GM19438 (cell line): ENCODE results near the gene SPTB.

Source experiments
- ATAC-seq: cut with Tn5 transposase; IDR thresholded peaks from one replicate; pipeline ENCODE4 v1.9.1; 2021; ENCODE audit warnings: low read depth; ENCODE audit not compliant: unreplicated experiment

Gene SPTB

GRCh38 chr14:64733899-64734298 lies 145.8 kb downstream of the SPTB start:
- ATAC-seq = no peak

DNA sequence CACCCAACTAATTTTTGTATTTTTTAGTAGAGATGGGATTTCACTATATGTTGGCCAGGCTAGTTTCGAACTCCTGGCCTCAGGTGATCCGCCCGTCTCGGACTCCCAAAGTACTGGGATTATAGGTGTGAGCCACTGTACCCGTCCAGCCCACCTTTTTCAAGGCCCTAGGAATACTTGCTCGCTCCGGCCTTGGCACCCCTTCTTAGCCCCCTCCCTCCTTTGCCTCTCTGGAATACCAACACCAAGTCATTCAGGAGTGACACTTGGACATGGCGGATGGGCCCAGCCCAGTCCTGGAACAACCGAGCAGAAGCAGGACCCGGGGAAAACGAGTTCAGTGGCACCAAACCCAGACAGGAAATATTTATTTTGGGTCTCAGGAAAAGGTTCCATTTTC lies 146.4 kb downstream of the SPTB start:
- no peak for ATAC-seq

- no peak for ATAC-seq
These were observed 147.1 kb downstream of the SPTB start for GRCh38 chr14:64732536-64733120.

DNA sequence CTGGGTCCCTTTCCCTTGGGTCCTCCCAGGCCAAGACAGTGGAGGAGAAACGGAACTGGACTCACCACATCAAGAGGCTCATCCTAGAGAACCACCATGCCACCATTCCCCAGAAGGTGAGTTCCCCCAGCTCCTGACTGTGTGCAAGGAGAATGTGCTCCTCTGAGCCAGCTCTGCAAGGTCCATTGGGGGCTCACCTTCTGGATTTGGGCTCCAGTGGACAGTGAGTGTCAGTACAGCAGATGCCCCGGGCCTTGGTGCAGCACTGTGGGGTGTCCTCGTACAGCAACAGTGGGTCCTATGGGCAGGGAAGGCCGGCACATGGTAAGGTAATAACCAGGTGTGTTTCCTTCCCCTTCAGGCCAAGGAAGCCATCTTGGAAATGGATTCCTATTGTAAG lies 147.6 kb downstream of the SPTB start:
- no peak for ATAC-seq

DNA sequence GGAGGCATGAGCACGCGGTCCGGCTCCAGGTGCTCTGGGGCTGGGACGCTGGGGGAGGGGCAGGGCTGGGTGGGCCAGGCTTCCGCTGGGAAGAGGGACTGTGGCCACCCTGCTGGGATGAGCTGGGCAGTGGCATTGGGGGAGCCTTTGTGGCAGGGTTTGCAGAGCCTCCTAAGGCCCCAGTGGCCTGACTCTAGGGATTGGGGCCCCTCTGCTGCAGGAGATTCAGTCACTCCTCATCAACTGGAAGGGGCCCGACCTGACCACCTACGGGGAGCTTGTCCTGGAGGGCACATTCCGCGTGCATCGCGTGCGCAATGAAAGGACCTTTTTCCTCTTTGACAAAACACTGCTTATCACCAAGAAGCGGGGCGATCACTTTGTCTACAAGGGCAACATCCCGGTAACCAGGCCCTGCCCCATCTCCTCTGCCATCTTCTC lies 148.5 kb downstream of the SPTB start:
- ATAC-seq = no peak

DNA sequence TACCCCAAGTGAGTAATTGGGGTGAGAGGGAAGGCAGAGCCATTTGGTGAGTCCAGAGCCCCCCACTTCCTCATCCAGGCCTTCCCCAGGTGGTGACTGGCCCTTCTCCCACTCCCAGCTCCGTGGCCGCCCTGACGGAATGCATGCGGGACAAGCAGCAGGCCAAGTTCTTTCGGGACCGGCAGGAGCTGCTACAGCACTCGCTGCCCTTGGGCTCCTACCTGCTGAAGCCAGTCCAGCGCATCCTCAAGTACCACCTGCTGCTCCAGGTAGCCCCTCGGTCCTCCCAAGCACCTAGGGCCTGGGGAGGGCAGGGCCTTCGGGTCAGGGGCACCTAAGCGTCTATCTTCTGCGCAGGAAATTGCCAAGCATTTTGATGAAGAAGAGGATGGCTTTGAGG lies 149.0 kb downstream of the SPTB start:
- ATAC-seq = no peak

GRCh38 chr14:64730061-64730440 lies 149.7 kb downstream of the SPTB start:
- no peak for ATAC-seq

DNA sequence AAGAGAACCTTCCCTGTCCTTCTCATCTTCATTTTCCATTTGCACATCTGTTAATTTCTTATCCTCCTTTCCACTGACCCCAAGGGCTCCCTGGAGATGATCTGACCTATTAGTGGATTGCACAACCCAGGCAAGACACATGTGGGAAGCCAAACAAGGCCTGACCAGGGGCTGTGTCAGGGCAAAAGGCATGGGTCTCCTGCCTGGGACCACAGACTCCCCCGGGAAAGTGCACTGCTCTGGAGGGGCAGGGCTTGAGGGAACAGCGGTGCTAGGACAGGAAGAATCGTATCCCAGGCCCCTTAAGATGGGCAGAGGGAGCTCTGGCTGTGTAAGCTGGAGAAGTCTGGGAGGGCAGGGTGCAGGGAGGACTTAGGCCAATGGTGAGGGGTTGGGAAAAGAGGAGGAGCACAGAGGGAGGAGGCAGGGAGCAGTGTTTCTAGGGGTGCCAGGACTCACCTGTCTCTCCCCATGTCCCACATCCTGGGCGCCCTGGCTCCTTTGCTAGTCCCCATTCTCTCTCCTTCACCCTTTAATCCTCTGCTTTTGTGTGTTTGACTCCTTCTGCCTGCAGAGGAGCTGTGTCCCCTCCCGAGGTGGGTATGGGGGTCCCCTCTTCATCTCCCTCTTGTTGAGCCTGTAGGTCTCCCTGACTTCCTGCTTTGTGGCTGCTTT lies 150.2 kb downstream of the SPTB start:
- ATAC-seq = no peak

GRCh38 chr14:64728856-64729255 lies 150.9 kb downstream of the SPTB start:
- no peak for ATAC-seq

- no peak for ATAC-seq
These were observed 151.6 kb downstream of the SPTB start for GRCh38 chr14:64728106-64728505.

DNA sequence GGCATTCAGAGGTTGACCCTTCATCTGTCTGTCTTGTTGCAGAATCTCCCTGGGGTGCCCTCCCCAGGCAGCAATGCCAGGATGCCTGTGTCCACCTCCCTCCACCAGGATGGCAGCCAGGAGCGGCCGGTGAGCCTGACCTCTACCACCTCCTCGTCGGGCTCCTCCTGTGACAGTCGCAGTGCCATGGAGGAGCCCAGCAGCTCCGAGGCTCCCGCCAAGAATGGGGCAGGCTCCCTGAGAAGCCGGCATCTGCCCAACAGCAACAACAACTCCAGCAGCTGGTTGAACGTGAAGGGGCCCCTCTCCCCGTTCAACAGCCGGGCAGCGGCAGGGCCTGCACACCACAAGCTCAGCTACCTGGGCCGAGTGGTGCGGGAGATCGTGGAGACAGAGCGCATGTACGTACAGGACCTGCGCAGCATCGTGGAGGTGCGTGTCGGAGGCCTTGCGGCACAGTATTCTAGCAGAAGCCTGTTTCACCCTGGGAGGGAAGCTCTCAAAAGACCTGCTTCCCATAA lies 152.1 kb downstream of the SPTB start:
- no peak for ATAC-seq

DNA sequence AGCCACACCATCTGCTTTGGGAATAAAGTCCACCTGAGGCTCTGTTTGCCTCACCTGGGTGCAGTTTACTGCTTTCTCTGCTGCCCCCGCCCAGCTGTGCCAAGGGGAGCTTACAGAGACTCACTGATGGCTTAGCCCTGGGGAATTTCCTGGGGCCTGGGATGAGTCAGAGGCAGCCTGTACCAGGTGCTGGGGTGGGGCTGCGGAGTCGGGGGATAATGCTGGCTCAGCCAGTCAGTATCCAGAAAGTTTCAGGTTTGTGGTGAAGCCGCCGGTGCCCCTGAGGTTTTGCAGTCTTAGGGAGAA lies 153.2 kb downstream of the SPTB start:
- no peak for ATAC-seq

- no peak for ATAC-seq
These were observed 153.7 kb downstream of the SPTB start for GRCh38 chr14:64725879-64726584.

GRCh38 chr14:64725261-64725815 lies 154.4 kb downstream of the SPTB start:
- no peak for ATAC-seq

- no peak for ATAC-seq
These were observed 155.2 kb downstream of the SPTB start for GRCh38 chr14:64724578-64724930.

DNA sequence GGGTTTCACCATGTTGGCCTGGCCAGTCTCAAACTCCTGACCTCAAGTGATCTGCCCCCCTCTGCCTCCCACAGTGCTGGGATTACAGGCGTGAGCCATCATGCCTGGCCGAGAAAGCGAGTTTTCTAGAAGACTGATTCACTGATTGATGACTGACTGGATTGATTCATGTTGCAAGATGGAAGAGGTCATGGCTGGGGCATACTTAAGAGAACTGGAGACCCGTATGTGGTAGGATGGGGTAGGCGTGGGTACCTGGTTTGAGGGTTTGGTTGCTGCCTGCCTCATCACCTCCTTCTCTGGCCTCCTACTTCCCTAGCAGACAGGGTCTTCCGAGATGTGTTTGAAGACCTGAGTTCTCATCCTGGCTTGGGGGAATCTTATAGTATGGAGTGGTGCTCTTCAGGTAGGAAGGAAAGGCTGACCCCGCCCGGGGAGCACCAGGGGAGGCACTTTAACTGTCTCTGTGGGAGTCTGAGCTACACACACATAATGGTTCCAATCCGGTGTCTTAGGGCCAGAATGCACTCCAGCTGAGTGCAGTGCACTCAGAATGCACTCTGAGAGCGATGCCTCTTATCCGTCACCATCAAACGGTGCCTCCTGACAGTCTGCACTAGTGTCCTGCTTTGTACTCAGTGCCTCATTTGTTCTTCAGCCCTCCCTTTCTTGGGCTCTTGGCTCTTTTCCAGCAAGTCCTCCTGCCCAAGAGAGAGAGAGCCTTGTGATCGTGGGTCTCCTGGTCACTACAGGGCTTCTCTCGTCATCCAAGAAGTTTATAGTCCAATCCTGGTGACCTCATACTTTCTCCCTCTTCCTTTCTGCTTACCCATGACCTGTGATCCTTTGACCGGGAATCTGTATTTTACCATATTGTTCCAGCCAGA lies 155.8 kb downstream of the SPTB start:
- no peak for ATAC-seq

- no peak for ATAC-seq
These were observed 156.8 kb downstream of the SPTB start for GRCh38 chr14:64722842-64723447.

GRCh38 chr14:64721899-64722298 lies 157.8 kb downstream of the SPTB start:
- no peak for ATAC-seq

DNA sequence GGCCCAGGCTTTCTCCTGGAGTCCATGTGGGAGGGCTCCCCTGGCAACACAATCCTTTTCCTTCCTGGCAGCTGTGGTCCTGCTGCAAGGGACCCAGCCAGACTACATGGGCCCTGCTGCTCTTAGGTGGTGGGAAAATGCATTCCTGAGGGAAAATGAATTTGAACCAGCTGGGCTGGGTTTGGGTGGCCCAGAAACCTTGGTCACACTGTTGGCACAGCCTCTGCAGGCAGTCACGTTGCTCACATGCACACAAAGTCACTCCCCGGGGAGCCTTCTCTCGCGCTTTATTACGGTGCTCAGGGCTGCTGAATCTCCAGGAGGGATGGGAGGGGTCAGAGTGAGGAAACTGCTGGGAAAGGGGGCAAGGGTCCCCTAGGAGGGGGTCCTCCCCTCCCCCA lies 158.3 kb downstream of the SPTB start:
- ATAC-seq = no peak

GRCh38 chr14:64720131-64720576 lies 159.6 kb downstream of the SPTB start:
- ATAC-seq = no peak
